Endometrial microvascular endothelial cells (primary cell): Measurements from ENCODE around the gene NDUFB11. TPM values are rescaled to one million over a fixed set of nuclear protein-coding genes. Genes with fewer than 3 reads are reported as not detected.

ENCODE experiments used
- in situ Hi-C: cut with HindIII; loops from 2 replicates; pipeline ENCODE4 v1.10.0; 2017; ENCODE audit warnings: low sequenced_read_pairs, low pct_unique_long_range_greater_than_20kb; ENCODE audit errors: inconsistent ontology term
- total RNA-seq: library from RNA; depleted of rRNA; stranded (reverse); fragments of >200 nt; gene quantifications from one replicate; pipeline ENCODE4 v1.2.3, GENCODE V29; 2015; ENCODE audit errors: inconsistent ontology term

NDUFB11 gene
- total RNA-seq, 1 donor from 2014 or later, result 40.3 TPM

GRCh38 chrX:47176101-47176740 is 31.7 kb upstream of the NDUFB11 start:
- in situ Hi-C loops, result no loop called here

DNA sequence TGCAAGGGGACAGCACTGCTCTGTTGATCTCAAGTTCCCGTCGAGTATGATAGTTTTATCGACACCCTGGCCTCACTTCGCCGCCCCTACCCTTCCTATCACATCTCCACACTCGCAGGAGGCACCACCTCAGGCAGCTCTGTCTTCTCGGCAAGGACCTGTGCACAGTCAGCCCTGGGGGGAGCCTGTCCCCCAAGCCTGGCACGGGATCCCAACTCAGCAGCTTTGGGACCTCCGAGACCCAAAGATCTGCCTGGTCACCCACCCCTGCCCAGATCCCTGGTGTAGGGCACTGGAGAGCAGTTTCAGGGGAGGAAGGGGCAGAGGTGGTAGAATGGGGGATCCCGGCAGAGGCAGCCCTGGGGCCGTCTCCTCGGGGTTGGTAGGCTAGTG is 31.1 kb upstream of the NDUFB11 start:
- in situ Hi-C loops, result no loop called here

DNA sequence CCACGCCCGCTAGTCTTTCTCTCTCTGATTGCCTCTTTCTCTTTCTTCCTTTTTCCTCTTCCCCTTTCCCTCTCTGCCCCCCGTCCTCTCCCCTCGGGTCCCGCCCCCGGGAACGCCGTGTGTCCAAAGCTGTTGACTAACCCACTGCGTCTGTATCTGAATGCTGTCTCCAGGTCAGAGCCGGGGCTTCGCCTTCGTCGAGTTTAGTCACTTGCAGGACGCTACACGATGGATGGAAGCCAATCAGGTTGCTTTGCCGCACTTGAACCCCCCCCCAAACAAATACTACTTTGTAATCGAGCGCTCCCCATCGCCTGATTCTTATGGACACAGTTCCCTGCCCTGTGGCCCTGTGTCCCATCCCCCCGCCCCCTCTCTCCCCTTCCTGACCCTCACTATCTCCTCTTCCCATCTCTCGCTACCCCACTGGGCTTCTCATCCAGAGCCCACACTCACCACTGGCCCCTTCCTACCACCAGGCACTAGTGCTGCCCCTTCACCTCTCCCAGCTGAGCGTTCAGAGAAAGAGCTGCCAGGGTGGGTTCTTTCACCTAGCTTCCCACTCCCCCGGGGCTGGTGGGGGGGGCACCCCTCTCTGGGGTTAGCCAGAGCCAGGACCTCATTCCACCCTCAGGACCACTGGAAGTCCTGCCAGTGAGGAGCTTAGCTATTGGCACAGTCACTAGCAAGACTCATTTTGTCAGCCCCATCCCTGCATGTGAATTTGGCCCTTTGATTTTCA is 30.5 kb upstream of the NDUFB11 start:
- in situ Hi-C loops, result no loop called here

DNA sequence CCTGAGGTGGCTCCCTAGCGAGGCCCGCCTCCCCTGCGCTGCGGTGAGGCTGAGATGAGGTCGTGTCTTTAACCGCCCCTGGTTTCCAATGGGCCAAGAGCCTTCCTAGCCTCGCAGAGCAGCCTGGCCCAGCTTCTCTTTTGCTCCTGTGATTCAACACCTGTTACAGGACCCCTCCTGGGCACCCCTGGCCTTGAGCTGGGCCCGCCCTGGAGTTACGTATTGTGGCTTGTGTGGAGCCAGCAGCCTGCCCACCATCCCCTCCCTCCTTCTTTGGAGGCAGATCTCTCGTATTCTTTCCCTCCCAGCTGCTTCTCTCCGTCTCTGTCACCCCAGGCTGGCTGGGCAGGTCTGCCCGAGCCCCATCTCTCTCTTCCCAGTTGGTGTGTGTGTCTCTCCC is 29.9 kb upstream of the NDUFB11 start:
- in situ Hi-C loops, result no loop called here

DNA sequence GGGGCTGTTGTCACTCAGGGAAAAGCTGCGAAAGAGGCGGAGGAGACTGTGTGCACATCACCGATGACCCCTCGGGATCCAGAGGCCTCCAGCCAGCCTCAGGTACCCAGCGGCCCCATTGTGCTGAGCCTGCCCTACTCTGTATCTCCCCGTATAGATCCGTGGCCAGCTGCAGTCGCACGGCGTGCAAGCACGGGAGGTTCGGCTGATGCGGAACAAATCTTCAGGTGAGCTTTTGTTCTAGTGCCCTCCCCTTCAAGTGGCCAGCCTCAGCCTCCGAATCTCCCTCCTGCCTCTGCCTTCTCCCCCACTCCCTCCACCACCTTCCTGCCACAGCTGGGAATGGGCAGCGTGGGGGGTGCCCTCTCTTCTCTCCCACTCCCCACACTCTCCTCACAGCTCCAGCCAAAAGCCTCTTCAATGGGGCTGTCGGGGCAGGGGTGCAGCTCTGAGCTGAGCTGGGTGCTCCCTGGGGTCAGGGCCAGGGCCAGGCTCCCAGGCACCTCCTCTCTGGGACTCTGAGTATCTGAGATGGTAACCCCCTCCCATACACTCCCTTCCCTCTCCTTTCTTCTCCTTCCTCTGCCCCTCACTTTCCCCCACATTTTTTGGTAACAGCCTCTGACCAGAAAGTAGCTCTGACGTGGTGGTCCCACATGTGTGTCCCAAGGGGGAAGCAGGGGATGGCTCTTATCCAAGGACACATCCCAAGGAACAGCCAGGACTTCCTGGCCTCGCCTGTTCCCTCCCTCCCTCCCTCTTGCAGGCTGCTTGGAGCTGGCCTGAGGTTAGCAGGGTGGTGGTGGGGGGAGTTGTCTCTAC is 28.7 kb upstream of the NDUFB11 start:
- in situ Hi-C loops, result no loop called here

- in situ Hi-C loops, result no loop called here
Observed at GRCh38 chrX:47172549-47172948, 28.0 kb upstream of the NDUFB11 start.

- in situ Hi-C loops, result no loop called here
Observed at GRCh38 chrX:47171996-47172395, 27.5 kb upstream of the NDUFB11 start.

DNA sequence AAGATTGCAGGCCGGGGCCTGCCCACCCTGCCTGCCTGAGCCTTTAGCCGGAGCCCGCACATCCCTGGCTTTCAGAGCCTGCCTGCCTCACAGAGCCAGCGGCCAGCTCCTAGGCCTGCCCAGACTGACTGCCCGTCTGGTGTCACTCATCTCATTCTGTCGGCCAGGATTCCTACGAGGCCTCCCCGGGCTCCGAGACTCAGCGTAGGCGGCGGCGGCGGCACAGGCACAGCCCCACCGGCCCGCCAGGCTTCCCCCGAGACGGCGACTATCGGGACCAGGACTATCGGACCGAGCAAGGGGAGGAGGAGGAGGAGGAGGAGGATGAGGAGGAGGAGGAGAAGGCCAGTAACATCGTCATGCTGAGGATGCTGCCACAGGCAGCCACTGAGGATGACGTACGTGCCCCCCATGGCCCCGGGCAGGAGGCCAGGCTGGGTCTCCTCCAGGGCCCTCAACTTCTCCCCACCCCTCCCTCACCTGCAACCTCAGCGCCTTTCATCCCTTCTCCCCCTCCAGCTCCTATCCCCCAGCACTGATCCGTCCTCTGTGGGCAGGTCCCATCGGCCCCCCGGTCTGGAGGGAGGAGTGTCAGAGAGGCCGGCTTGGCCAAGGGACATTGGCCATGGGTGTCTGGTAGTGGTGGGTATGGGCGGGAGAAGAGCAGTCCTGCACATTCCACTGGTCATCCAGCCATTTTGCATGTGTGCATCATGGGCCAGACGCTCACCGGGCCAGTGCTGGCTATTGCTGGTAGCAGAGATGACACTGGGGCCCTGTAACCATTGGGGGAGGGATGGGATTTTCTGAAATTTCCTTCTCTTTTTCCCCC is 26.6 kb upstream of the NDUFB11 start:
- in situ Hi-C loops, result no loop called here

- in situ Hi-C loops, result no loop called here
Observed at GRCh38 chrX:47169726-47170515, 25.4 kb upstream of the NDUFB11 start.

GRCh38 chrX:47169273-47169672 is 24.8 kb upstream of the NDUFB11 start:
- in situ Hi-C loops, result no loop called here

GRCh38 chrX:47168495-47169073 is 24.1 kb upstream of the NDUFB11 start:
- in situ Hi-C loops, result no loop called here

DNA sequence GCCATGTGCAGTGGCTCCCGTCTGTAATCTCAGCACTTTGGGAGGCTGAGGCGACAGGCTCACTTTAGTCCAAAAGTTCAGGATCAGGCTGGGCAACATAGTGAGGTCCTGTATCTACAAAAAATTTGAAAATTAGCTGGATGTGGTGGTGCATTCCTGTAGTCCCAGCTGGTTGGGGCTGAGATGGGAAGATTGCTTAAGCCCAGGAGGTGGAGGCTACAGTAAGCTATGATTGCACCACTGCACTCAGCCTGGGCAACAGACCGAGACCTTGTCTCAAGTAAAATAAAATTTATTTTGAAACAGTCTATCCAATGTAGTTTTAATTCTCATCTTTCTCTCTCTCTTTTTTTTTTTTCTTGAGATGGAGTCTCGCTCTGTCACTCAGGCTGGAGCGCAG is 21.6 kb upstream of the NDUFB11 start:
- in situ Hi-C loops, result no loop called here

GRCh38 chrX:47164420-47164819 is 19.9 kb upstream of the NDUFB11 start:
- in situ Hi-C loops, result no loop called here

DNA sequence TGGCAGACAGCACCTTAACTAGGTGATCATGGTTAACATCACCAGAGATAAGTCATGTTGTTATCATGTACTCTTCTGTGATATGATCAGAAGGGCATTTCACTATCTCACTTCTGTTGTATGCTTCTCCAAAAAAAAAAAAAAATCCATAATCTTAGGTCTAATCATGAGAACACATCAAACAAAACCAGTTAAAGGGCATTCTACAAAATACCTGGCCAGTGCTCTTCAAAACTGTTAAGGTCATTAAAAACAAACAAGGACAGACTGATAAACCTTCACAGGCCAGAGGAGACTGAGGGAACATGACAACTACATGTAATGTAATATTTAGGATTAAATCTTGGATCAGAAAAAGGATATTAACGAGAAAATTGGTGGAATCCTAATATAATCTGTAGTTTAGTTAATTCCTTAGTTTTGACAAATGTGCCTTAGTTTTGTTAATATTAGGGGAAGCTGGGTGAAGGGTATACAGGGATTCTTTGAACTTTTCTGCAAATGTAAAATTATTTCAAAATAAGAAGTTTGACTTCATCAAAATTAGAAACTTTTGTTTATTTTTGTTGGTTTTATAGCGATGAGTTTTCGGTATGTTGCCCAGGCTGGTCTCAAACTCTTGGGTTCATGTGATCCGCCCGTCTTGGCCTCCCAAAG is 18.6 kb upstream of the NDUFB11 start:
- in situ Hi-C loops, result no loop called here

GRCh38 chrX:47160781-47161180 is 16.3 kb upstream of the NDUFB11 start:
- in situ Hi-C loops, result no loop called here

GRCh38 chrX:47158781-47159180 is 14.3 kb upstream of the NDUFB11 start:
- in situ Hi-C loops, result no loop called here

DNA sequence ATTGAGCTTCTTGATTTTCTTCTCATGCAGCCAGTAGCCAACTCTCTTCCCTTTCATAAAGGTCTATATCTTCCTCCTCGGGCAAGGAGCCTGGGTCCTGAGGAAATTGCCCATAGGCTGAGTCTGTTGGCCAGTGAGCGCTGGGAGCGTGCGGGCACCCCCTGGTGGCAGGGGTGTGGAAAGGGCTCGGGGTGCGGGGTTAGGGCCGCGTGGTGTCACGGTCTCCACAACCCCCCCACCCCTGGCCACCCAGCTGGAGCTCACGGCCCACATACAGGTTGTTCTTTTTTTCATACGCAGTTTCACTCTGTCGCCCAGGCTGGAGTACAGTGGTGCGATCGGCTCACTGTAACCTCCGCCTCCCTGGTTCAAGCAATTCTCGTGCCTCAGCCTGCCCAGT is 13.6 kb upstream of the NDUFB11 start:
- in situ Hi-C loops, result no loop called here
